HG02852 (cell line): ENCODE measurements around the gene ADSS1.

Experiments
- ATAC-seq: cut with Tn5 transposase; IDR thresholded peaks from one replicate; pipeline ENCODE4 v1.9.1; 2021; ENCODE audit warnings: mild to moderate bottlenecking, moderate library complexity; ENCODE audit not compliant: unreplicated experiment

Gene ADSS1

DNA sequence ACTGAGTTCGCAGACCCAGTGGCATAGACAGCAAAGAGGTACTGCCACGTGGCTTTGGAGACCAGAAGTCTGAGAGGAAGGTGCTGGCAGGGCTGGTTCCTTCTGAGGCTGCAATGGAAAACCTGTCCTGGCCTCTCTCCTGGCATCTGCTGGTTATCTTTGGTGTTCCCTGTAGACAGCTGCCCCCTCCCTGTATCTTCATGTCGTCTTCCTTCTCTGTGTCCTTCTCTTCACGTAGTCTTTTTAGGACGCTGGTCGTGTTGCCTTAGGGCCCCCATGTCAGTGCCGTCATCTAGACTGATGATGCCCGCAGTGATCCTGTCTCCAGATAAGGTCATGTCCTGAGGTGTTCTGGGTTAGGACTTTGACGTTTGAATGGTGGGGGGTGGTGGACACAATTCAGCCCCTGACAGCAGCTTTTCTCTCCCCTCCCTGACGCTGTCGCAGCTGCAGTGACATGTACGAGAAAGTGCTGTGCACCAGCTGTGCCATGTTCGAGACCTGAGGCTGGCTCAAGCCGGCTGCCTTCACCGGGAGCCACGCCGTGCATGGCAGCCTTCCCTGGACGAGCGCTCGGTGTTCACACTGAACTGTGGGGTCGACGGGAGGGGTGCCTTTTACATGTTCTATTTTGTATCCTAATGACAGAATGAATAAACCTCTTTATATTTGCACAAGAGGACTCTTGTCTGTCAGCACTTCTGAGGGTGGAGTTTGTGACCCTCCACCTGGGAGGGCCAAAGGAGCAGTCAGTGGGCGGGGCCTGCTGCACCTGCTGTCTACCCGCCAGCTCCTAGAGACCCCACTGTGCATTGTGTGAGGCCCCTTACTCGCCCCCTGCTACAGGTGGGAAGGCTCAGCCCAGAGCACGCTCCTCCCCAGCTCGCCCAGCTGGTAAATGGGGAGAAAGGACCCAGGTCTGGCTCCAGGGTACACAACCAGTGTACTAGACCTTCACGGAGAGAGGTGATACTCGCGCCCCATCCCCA lies 35.2 kb downstream of the ADSS1 start:
- ATAC-seq: no peak

- ATAC-seq: no peak
These were observed 41.5 kb downstream of the ADSS1 start for GRCh38 chr14:104765517-104765916.

- ATAC-seq: no peak
These were observed 42.3 kb downstream of the ADSS1 start for GRCh38 chr14:104766256-104766862.

DNA sequence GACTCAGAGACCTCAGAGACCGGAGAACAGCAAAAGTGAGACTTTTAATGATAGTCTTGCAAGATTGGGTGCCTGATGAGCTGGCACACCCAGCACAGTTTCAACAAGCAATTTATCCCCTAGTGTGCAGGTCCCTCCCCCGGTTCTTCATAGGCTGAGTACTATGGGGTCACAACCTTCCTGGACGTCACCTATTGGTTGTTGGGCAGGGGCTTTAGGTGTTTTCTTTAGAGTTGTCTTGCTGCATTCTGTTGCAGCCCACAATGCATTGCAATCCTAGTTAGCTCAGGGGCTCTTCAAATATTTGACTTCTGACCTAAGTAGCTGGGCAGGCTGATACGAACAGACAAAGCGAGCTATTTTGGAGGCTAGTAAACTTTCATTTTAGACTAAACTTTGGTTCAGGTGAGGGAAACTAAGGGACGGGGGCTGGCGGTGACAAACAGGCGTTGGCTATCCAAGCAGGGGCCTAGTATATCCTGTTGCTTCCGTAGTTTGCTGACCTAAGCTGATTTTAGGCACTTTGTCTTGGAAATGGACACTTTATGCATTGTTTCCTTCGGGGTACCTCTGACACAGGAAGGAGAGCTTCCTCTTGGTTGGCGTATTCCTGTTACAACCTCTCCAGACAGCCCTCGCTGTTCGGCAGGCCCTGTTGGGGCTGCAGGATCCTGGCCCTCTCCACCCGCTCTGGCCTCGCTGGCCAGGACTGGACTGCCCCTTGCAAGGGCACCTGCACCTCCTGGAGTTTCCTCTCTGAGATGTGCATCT lies 43.0 kb downstream of the ADSS1 start:
- no peak for ATAC-seq

DNA sequence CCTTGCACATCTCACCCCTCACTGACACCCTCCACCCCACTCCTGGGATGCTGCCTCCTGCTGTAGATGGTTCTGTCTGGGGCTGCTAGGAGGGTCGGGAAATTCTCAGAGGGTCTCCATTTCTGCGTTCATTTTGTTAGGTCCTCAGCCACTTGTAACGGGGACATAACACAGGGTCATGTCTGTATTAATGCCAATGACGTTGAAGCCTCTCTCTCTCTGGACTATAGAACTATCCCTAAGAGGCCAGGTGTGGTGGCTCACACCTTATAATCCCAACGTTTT lies 43.5 kb downstream of the ADSS1 start:
- ATAC-seq: no peak

DNA sequence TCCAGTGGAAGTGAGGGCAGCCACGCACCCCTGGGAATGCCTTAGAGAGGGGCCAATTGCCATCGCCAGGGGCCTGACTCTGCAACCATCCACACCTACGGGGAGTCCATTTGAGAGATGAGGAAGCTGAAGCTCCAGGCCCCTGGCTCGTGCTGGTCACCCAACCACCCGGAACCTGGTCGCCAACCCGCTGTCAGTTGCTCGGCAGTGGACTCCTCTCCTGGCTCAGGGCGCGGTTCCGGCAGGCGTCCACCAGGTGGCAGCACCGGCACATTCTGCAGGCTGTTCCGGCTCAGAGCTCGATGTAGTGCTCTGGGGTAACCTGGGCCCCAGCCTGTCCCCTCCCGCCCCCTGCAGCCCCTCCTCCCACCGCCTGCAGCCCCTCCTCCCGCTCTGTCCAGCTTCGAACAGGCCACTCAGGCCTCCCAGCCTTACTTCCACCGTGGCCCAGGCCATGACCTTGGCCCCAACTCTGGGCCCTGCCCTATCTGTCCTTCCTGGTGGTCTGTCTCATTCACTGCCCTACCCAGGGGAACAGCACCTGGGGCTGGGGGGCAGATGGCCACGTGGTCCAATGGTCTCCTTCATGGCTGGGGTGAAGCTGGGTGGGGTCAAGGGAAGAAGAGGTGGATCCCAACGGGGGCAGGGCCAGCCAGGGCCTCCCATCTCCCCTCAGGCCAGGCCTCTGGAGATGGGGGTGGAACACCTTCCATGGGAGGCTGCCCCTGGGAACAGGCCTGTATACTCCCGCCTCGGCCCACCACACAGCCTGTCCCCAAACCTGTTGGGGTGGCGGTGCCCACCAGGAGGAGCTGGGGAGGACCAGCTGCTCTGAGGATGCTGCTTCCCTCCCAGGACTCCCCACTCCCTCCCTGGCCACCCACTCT lies 44.7 kb downstream of the ADSS1 start:
- peak; percentile 61 for ATAC-seq

- no peak for ATAC-seq
These were observed 45.5 kb downstream of the ADSS1 start for GRCh38 chr14:104769324-104770071.

DNA sequence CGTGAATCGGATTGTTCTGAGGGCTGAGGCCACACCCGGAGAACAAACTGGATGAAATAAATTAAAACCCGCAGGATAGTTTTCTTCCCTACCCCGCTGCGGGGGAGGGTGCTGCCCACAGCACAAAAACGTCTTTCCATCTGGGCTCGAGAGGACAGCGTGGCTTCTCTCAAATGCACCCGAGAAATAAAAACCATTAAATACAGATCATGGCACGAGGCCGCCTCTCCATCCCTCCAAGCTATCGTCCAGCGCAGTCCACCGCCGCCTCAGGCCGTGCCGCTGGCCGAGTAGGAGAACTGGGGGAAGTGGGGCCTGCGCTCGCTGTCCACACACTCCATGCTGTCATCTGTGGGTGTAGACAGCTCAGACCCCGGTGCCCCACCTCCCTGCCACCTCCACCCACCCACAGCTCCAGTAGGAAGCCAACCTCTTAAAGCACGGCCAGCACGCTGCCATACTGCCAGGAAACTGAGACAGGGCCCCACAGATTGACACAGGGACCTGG lies 46.1 kb downstream of the ADSS1 start:
- no peak for ATAC-seq

- ATAC-seq: no peak
These were observed 46.8 kb downstream of the ADSS1 start for GRCh38 chr14:104770851-104771272.

- ATAC-seq: no peak
These were observed 47.3 kb downstream of the ADSS1 start for GRCh38 chr14:104771374-104771773.

DNA sequence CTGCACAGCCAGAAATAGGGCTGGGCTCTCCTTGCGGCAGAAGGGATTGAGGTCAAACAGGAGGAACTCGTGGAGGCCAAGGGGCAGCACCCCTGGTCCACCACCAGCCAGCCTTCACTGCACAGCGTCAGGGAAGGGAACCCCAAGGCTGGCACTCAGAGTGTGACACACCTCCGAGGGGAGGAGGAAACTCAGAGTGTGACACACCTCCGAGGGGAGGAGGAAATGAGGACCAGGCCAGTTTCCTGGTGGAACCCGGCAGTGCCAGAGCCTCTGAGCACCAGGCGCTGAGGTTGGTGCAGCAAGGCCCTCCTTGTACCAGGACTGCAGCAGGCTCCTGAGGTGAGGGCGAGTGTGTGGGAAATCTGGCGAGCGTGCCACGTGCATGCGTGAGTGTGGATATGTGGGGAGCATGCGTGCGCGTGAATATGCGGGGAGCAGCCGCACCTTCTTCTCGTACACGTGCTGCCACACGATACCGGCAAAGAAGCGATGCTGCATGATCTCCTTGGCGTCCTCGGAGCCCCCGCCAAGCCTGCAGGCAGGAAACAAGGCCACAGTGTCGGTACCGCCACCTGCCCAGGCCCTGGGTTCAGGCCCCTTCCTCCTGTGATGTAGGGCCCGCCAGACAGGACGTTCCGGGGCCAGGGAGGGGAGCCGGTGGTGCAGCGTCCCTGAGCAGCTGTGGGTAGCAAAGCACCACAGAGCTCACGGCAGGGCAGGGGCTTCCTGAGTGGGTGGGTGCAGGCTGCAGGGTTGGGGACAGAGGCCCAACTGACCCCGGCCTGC lies 48.1 kb downstream of the ADSS1 start:
- ATAC-seq: no peak

- ATAC-seq: no peak
These were observed 48.9 kb downstream of the ADSS1 start for GRCh38 chr14:104772707-104773504.

DNA sequence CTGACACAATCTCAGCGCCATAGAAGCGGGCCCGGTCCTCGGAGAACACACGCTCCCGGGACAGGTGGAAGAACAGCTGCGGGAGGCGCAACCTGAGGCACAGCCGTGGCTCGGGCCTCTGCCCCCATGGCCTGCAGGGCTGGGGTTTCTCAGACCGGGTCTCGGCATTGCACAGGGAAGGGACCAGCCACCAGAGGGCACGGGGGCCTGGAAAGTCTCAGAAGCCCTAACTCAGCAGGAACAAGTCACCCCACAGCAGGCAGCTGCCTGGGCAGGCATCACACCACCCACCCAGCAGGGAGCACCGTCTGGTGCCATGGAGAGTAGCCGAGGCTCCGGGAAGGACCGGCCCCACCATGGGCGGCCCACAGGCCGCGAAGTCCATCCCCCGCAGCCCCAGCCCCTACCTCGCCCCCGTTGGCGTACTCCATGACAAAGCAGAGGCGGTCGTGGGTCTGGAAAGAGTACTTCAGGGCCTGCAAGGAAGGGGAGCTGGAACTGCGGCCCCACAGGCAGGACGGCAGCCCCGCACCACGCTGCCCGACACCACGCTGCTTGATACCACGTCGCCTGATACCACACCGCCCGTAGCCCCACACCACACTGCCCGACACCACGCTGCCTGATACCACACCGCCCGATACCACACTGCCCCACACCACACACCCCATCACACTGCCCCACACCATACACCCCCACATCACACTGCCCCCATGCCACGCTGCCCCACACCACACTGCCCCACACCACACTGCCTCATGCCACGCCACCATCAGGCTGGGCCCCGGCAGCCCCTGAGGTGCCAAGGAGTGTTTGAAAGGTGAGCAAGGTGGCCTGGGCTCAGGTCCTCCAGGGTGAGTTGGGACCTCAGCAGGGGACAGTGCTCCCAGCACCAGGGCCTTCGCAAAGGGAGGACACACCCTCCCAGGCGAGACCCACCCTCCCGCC lies 49.8 kb downstream of the ADSS1 start:
- no peak for ATAC-seq

- no peak for ATAC-seq
These were observed 50.5 kb downstream of the ADSS1 start for GRCh38 chr14:104774453-104775072.

DNA sequence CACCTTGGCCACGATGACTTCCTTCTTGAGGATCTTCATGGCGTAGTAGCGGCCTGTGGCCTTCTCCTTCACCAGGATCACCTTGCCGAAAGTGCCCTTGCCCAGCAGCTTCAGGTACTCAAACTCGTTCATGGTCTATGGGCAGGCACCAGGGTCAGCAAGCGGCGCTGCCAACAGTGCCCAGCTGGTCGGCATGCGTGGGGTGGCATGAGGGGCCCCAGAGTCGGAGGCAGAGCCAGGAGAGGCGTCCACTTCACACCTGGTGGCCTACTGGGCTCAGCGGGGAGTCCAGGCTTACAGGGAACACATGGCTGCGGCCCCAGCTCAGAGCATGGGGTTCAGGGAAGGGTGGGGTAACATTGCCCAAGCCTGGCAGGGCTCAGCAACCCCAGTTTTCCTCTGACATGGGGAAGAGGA lies 51.1 kb downstream of the ADSS1 start:
- ATAC-seq: no peak

- no peak for ATAC-seq
These were observed 52.5 kb downstream of the ADSS1 start for GRCh38 chr14:104776481-104776880.
